ENCODE results near the gene MSH4.
"Not testable (repeated sequence)": the region's sequence is repeated elsewhere in the genome, so short reads cannot be mapped to it uniquely, and the experiment has no call there.

MSH4 gene

DNA sequence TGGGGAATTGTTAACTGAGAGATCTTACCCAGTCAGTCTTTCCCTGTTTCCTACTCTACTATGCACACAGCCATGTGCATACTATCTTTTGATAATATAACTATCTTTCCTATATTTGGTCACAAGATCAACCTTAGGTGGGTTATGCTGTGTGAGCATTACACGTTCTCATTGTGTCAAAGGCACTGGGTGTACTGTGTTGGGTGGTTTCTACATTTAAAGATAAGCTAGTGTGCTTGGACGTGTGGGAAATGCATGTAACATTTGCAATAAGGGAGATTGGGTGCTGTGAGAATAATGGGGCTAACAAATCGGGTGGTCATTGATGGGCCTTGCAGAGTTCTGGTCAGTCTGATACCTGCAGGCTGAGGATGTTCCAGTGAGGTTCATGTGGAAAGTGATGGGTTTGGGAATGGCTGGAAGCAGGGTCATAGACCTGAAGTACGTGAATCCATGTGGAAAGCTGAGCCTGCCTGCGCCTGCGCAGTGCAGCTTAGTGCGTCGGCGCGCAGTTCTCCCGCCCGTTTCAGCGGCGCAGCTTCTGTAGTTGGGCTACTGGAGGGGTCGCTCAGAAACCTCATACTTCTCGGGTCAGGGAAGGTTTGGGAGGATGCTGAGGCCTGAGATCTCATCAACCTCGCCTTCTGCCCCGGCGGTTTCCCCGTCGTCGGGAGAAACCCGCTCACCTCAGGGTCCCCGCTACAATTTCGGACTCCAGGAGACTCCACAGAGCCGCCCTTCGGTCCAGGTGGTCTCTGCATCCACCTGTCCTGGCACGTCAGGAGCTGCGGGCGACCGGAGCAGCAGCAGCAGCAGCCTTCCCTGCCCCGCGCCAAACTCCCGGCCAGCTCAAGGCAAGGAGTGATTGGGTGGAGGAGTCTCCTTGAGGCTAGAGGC lies at the start of gene MSH4:
MSH4 (plus strand) TSS at position 507 of the 897 bp plus-strand sequence; CDS start at position 611, 104 bp downstream.
- H3K27ac ChIP-seq, result no peak within 1 kb of the TSS
- no peak for TF ChIP-seq CTCF (conservative IDR thresholded peaks at IDR 0.05)

GRCh38 chr1:75757210-75757609 lies 39.5 kb upstream of the MSH4 start:
- not testable (repeated sequence) for H3K27ac ChIP-seq

- not testable (repeated sequence) for H3K27ac ChIP-seq
These were observed 38.1 kb upstream of the MSH4 start for GRCh38 chr1:75758543-75758942.

GRCh38 chr1:75764057-75764655 lies 32.5 kb upstream of the MSH4 start:
- H3K27ac ChIP-seq, result no peak overlapping the region
- TF ChIP-seq CTCF (conservative IDR thresholded peaks at IDR 0.05), result no peak

GRCh38 chr1:75765697-75766355 lies 30.9 kb upstream of the MSH4 start:
- H3K27ac ChIP-seq, result no peak overlapping the region

DNA sequence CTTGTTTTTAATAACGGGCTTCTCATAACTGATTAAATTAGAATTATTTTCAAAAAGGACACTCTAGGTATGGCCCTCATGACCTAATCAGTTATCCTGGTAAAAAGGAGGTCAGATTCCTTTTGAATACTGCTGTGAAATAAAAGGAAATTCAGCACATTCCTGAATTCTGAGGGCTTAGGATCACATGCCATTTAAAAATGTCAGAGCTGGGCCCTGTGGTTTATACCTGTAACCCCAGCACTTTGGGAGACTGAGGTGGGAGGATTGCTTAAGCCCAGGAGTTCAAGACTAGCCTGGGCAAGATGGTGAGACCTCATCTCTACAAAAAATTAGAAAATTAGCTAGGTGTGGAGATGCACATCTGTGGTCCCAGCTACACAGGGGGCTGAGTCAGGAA lies 28.7 kb upstream of the MSH4 start:
- TF ChIP-seq CTCF (conservative IDR thresholded peaks at IDR 0.05), result no peak
- no peak overlapping the region for H3K27ac ChIP-seq

More at GRCh38 chr1:75765697-75766355, 30.9 kb upstream of the MSH4 start:
- TF ChIP-seq CTCF (conservative IDR thresholded peaks at IDR 0.05), result no peak

DNA sequence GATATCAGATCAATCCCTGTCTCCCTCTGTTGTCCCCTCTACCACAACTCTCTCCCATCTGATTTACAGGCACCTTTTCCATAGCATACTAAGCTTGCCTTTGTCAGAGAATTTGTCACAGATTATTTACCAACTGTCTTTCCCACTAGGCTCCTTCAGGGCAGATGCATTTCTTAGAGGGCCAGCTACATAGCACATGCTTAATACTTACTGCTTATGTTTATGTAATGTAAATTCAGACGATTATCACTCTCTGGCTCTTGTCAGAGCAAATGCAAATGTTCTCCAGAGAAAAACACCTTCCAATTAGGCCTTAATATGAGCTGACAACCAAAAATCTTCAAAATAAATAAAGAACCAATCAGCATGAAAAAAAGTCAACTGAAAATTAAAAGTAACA lies 25.9 kb upstream of the MSH4 start:
- no peak for TF ChIP-seq CTCF (conservative IDR thresholded peaks at IDR 0.05)

GRCh38 chr1:75771978-75772377 lies 24.7 kb upstream of the MSH4 start:
- no peak overlapping the region for H3K27ac ChIP-seq
- TF ChIP-seq CTCF (conservative IDR thresholded peaks at IDR 0.05), result no peak

More for the DNA sequence above, 25.9 kb upstream of the MSH4 start:
- no peak overlapping the region for H3K27ac ChIP-seq

DNA sequence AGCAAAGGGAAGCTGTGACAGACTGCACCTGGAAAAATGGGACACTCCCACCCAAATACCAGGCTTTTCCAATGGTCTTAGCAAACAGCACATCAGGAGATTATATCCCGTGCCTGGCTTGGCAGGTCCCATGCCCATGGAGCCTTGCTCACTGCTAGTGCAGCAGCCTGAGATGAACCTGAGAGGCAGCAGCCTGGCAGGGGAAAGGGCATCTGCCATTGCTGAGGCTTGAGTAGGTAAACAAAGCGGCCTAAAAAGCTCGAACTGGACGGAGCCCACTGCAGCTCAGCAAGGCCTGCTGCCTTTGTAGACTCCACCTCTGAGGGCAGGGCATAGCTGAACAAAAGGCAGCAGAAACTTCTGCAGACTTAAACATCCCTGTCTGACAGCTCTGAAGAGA lies 18.9 kb upstream of the MSH4 start:
- not testable (repeated sequence) for H3K27ac ChIP-seq

DNA sequence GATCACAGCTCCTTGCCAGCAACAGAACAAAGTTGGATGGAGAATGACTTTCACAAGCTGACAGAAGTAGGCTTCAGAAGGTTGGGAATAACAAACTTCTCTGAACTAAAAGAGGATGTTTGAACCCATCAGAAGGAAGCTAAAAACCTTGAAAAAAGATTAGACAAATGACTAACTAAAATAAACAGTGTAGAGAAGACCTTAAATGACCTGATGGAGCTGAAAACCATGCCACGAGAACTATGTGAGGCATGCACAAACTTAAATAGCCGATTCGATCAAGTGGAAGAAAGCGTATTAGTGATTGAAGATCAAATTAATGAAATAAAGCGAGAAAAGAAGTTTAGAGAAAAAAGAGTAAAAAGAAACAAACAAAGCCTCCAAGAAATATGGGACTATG lies 18.0 kb upstream of the MSH4 start:
- H3K27ac ChIP-seq, result not testable (repeated sequence)

DNA sequence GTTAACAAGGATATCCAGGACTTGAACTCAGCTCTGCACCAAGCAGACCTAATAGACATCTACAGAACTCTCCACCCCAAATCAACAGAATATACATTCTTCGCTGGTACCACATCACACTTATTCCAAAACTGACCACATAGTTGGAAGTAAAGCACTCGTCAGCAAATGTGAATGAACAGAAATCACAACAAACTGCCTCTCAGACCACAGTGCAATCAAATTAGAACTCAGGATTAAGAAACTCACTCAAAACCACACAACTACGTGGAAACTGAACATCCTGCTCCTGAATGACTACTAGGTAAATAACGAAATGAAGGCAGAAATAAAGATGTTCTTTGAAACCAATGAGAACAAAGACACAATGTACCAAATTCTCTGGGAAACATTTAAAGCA lies 16.5 kb upstream of the MSH4 start:
- H3K27ac ChIP-seq, result not testable (repeated sequence)

- not testable (repeated sequence) for H3K27ac ChIP-seq
These were observed 12.8 kb upstream of the MSH4 start for GRCh38 chr1:75783920-75784319.

All from VCaP (cell line).